Measurements from ENCODE around the gene SLIT1. TPM values are rescaled to one million over a fixed set of nuclear protein-coding genes. Genes with fewer than 3 reads are reported as not detected.
A peak's percentile ranks its signal among the peaks of the same experiment; 100 is the strongest.

Gene SLIT1
- total and polyA plus RNA-seq, 2 of the 8 experiments (the other 6 are each of a cell fraction or from before 2014, with no cell fraction given) = 0.70 to 0.88 TPM

GRCh38 chr10:97163181-97163580 is 22.6 kb downstream of the SLIT1 start:
- H2BK120ac ChIP-seq (replicated peaks; ENCODE audit: low read depth, low read length) = no peak overlapping the region
- H3K4me3 ChIP-seq (ENCODE audit: extremely low read depth in 1 of 4, insufficient read depth in 2 of 4, low read depth in 3 of 4, low read length in 4 of 4) = no peak overlapping the region
- FAIRE-seq = no peak
- no peak overlapping the region for H3K56ac ChIP-seq (replicated peaks; ENCODE audit: insufficient read length, low read depth, low read length)
- H4K8ac ChIP-seq (ENCODE audit: extremely low read depth, insufficient read depth, low read length) = no peak overlapping the region; the same call in 1 of the 2 replicates
- H4K91ac ChIP-seq (replicated peaks; ENCODE audit: insufficient read length, low read length) = no peak overlapping the region
- 0 out of 2 replicates have a peak overlapping the region, but pooled peaks have one; percentile 30 for H2AK5ac ChIP-seq (ENCODE audit: low read depth, low read length)
- H4K20me1 ChIP-seq (replicated peaks in 1 of 2; ENCODE audit: control insufficient read depth in 1 of 2, insufficient read depth in 2 of 2, low read length in 2 of 2) = no peaks in the 10 kb centered on the region
- H2BK5ac ChIP-seq (ENCODE audit: low read depth, low read length) = 0 out of 2 replicates have a peak overlapping the region, but pooled peaks have one; percentile 44
- peaks cover 0 to 9% (median 4%) of the 10 kb centered on the region in 4 experiments; a peak in 4 of 7 replicates for H3K4me1 ChIP-seq (replicated peaks in 1 of 4; ENCODE audit: control insufficient read depth in 3 of 4, insufficient read depth in 4 of 4, low read length in 3 of 4)
- no peak overlapping the region for H3K18ac ChIP-seq (ENCODE audit: extremely low read depth, low read length)
- no peak overlapping the region for H3K4ac ChIP-seq (replicated peaks; ENCODE audit: insufficient read length, low read depth, low read length)
- H3K23ac ChIP-seq (ENCODE audit: insufficient read length) = no peak overlapping the region
- TF ChIP-seq RXRA (IDR thresholded peaks at IDR 0.05; ENCODE audit: insufficient read depth, low read depth, low read length) (no peak), SIRT6 (IDR thresholded peaks at IDR 0.05; ENCODE audit: low read length) (no peak), TAF7 (optimal IDR thresholded peaks at IDR 0.05; ENCODE audit: borderline replicate concordance, low read depth, low read length) (no peak), ATF2 (IDR thresholded peaks at IDR 0.05; ENCODE audit: low read length) (no peak), TEAD4 (IDR thresholded peaks at IDR 0.05; ENCODE audit: low read depth, low read length) (no peak), POLR2AphosphoS5 (IDR thresholded peaks at IDR 0.05; ENCODE audit: low read depth, low read length) (no peak)
- no peaks in the 10 kb centered on the region for H3K23me2 ChIP-seq (ENCODE audit: low read depth, low read length)
- H2BK20ac ChIP-seq (ENCODE audit: low read length) = peak overlapping the region; percentile 61; the same call in 1 of the 2 replicates
- no peak overlapping the region for H2BK12ac ChIP-seq (ENCODE audit: low read depth, low read length)
- H3K27ac ChIP-seq (ENCODE audit: low read depth, low read length) = no peak overlapping the region
- CTCF ChIA-PET (ENCODE audit: partially characterized antibody) = interaction anchor here (0.8 to 1.7 kb wide), 5 partner anchors 14 to 86 kb away, joined by 3 to 6 read pairs (median 4); no protein-coding TSS in a partner anchor
- no peak overlapping the region for H4K5ac ChIP-seq (ENCODE audit: insufficient read length, low read depth, low read length)
- no peaks in the 10 kb centered on the region for H3K79me2 ChIP-seq (ENCODE audit: control insufficient read depth in 1 of 2, insufficient read depth in 2 of 2, low read length in 2 of 2)
- no peak overlapping the region for H2BK15ac ChIP-seq (ENCODE audit: low read length)
- no peaks in the 10 kb centered on the region for H3K36me3 ChIP-seq (ENCODE audit: control insufficient read depth in 2 of 4, insufficient read depth in 4 of 4, low read length in 3 of 4)
- H3K79me1 ChIP-seq (ENCODE audit: low read depth, low read length) = no peaks in the 10 kb centered on the region
- no peak overlapping the region for H2AFZ ChIP-seq (ENCODE audit: low read length)
- no peaks in the 10 kb centered on the region for H3K9me3 ChIP-seq (ENCODE audit: insufficient read depth in 2 of 2, low read depth in 1 of 2, low read length in 1 of 2)
- no peak overlapping the region for H3K14ac ChIP-seq (ENCODE audit: insufficient read length)
- POLR2A ChIA-PET (ENCODE audit: partially characterized antibody) = interaction anchor here (0.9 to 2.7 kb wide), 3 partner anchors 11 to 14 kb away, joined by 3 to 7 read pairs (median 4); no protein-coding TSS in a partner anchor
- H3K27me3 ChIP-seq (replicated peaks in 1 of 4; ENCODE audit: control insufficient read depth in 3 of 4, extremely low read depth in 1 of 4, insufficient read depth in 3 of 4, low read length in 3 of 4) = no peaks in the 10 kb centered on the region
- DNase-seq (ENCODE audit: low read depth in 1 of 2, low spot score in 2 of 2) = no peak
- no peak overlapping the region for H3K9ac ChIP-seq (replicated peaks in 1 of 4; ENCODE audit: extremely low read depth in 1 of 4, low read depth in 3 of 4, low read length in 3 of 4)
- 74% methylated on average over 7 of the region's 7 CpGs; no CpG with 5 or more reads in 1 of the 2 experiments for WGBS, 2 experiments (ENCODE audit: extremely low coverage in 1 of 2, insufficient coverage in 1 of 2, insufficient read length in 1 of 2, insufficient replicate concordance in 2 of 2, low coverage in 1 of 2, low lambda C conversion rate in 2 of 2, missing lambda C conversion rate in 1 of 2)
- no peak overlapping the region for H3K4me2 ChIP-seq (ENCODE audit: insufficient read depth in 1 of 2, low read depth in 2 of 2, low read length in 2 of 2)

Data from H1 (cell line).